ENCODE results near the gene PBX3.

DNA sequence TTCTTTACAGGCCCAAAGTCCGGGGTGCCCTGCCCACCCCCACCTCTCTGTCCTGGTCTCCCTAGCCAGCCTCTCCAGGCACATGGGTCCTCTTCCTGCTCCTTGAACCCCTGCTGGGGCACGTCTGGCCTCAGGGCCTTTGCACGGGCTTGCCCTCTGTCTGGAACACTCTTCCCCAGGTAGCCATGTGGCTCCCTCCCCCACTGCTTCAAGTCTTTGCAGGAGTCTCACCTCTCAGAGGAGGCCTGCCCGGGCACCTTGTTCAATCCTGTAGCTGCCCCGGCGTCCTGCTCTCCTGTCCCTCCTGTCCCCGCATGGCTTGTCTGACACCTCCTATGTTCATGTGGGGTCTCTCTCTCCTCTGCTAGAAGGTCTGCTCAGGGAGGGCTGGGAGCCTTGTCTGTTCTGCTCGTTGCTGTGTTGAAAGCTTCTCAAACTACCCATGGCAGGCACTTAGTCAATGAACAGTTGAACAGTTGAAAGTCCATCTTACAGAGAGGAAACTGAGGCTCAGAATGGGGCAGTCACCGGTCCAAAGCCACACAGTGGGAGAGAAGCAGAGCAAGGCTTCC is 241.4 kb downstream of the PBX3 start:
- TF ChIP-seq ZNF274 (IDR thresholded peaks at IDR 0.05; ENCODE audit: insufficient read depth, insufficient read length) = no peak
- TF ChIP-seq, protein P1, sequence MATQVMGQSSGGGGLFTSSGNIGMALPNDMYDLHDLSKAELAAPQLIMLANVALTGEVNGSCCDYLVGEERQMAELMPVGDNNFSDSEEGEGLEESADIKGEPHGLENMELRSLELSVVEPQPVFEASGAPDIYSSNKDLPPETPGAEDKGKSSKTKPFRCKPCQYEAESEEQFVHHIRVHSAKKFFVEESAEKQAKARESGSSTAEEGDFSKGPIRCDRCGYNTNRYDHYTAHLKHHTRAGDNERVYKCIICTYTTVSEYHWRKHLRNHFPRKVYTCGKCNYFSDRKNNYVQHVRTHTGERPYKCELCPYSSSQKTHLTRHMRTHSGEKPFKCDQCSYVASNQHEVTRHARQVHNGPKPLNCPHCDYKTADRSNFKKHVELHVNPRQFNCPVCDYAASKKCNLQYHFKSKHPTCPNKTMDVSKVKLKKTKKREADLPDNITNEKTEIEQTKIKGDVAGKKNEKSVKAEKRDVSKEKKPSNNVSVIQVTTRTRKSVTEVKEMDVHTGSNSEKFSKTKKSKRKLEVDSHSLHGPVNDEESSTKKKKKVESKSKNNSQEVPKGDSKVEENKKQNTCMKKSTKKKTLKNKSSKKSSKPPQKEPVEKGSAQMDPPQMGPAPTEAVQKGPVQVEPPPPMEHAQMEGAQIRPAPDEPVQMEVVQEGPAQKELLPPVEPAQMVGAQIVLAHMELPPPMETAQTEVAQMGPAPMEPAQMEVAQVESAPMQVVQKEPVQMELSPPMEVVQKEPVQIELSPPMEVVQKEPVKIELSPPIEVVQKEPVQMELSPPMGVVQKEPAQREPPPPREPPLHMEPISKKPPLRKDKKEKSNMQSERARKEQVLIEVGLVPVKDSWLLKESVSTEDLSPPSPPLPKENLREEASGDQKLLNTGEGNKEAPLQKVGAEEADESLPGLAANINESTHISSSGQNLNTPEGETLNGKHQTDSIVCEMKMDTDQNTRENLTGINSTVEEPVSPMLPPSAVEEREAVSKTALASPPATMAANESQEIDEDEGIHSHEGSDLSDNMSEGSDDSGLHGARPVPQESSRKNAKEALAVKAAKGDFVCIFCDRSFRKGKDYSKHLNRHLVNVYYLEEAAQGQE (IDR thresholded peaks at IDR 0.05; ENCODE audit: low read depth, low read length) = no peak
- no peak for TF ChIP-seq YY1 (IDR thresholded peaks at IDR 0.05; ENCODE audit: low read depth, low read length)
- no peak for TF ChIP-seq EZH2 (IDR thresholded peaks at IDR 0.05; ENCODE audit: borderline replicate concordance, control insufficient read depth, low read depth, low read length)
- no peak for TF ChIP-seq CREB1 (IDR thresholded peaks at IDR 0.05; ENCODE audit: low read depth)
- TF ChIP-seq POLR2A (IDR thresholded peaks at IDR 0.05; ENCODE audit: low read depth, low read length) = no peak
